GM19452 (cell line): Measurements from ENCODE around the gene DIS3L2.
"Not testable (repeated sequence)": the region's sequence is repeated elsewhere in the genome, so short reads cannot be mapped to it uniquely, and the experiment has no call there.

Source experiments
- ATAC-seq: cut with Tn5 transposase; IDR thresholded peaks from one replicate; pipeline ENCODE4 v1.9.1; 2021; ENCODE audit not compliant: unreplicated experiment

Gene DIS3L2

GRCh38 chr2:232008907-232009638 lies 47.6 kb downstream of the DIS3L2 start:
- no peak for ATAC-seq

GRCh38 chr2:232009639-232010274 lies 48.2 kb downstream of the DIS3L2 start:
- no peak for ATAC-seq

- no peak for ATAC-seq
These were observed 52.3 kb downstream of the DIS3L2 start for GRCh38 chr2:232013701-232014353.

GRCh38 chr2:232014681-232015080 lies 53.2 kb downstream of the DIS3L2 start:
- ATAC-seq, result no peak

GRCh38 chr2:232018181-232018580 lies 56.7 kb downstream of the DIS3L2 start:
- ATAC-seq, result no peak

- no peak for ATAC-seq
These were observed 61.2 kb downstream of the DIS3L2 start for GRCh38 chr2:232022718-232023117.

- ATAC-seq, result no peak
These were observed 61.9 kb downstream of the DIS3L2 start for GRCh38 chr2:232023426-232023825.

GRCh38 chr2:232024457-232024856 lies 62.9 kb downstream of the DIS3L2 start:
- ATAC-seq, result no peak

- peak; percentile 99 for ATAC-seq
These were observed 65.4 kb downstream of the DIS3L2 start for GRCh38 chr2:232026910-232027309.

- ATAC-seq, result no peak
These were observed 66.0 kb downstream of the DIS3L2 start for GRCh38 chr2:232027530-232027929.

GRCh38 chr2:232028071-232028470 lies 66.6 kb downstream of the DIS3L2 start:
- ATAC-seq, result no peak

- no peak for ATAC-seq
These were observed 67.1 kb downstream of the DIS3L2 start for GRCh38 chr2:232028631-232029030.

GRCh38 chr2:232029346-232029745 lies 67.8 kb downstream of the DIS3L2 start:
- no peak for ATAC-seq

GRCh38 chr2:232030229-232030628 lies 68.7 kb downstream of the DIS3L2 start:
- ATAC-seq, result no peak

- ATAC-seq, result not testable (repeated sequence)
These were observed 73.8 kb downstream of the DIS3L2 start for GRCh38 chr2:232035292-232035691.

- not testable (repeated sequence) for ATAC-seq
These were observed 75.4 kb downstream of the DIS3L2 start for GRCh38 chr2:232036876-232037275.

GRCh38 chr2:232038251-232038880 lies 76.9 kb downstream of the DIS3L2 start:
- ATAC-seq, result no peak

- no peak for ATAC-seq
These were observed 77.5 kb downstream of the DIS3L2 start for GRCh38 chr2:232038881-232039485.

- ATAC-seq, result no peak
These were observed 81.5 kb downstream of the DIS3L2 start for GRCh38 chr2:232042911-232043574.

- no peak for ATAC-seq
These were observed 82.5 kb downstream of the DIS3L2 start for GRCh38 chr2:232043966-232044365.

GRCh38 chr2:232049350-232049749 lies 87.8 kb downstream of the DIS3L2 start:
- no peak for ATAC-seq
